A549 (cell line): ENCODE results near the gene RAB8B.

Experiments used
- EP300 ChIP-seq, 2 experiments: fragments of >200 bp; sonication (Bioruptor Twin); formaldehyde crosslinking; IDR thresholded peaks; 2 replicates in 1 of 2; 3 replicates in 1 of 2; pipeline ENCODE4 v1.6.1; 2016 to 2017
- MYC ChIP-seq: IDR thresholded peaks from 2 replicates; pipeline ENCODE4 v1.6.1; 2012; ENCODE audit warnings: mild to moderate bottlenecking, inconsistent platforms, low read length, improper control_type of control experiment, borderline replicate concordance
- POLR2A ChIP-seq: IDR thresholded peaks from 2 replicates; pipeline ENCODE4 v1.6.1; 2012; ENCODE audit warnings: mild to moderate bottlenecking, low read length
- ZFP36 ChIP-seq: fragments of 450-650 bp; IDR thresholded peaks from 2 replicates; pipeline ENCODE4 v1.6.1; 2014; ENCODE audit warnings: borderline replicate concordance; ENCODE audit not compliant: partially characterized antibody
- TF ChIP-seq, protein P1 (sequence below): fragments of 200-600 bp; sonication (generic); IDR thresholded peaks from 2 replicates; pipeline ENCODE4 v1.6.1; 2016; ENCODE audit warnings: antibody characterized with exemption, mild to moderate bottlenecking, moderate library complexity
- TF ChIP-seq, protein P2 (sequence below): fragments of >200 bp; sonication (Bioruptor Twin); formaldehyde crosslinking; IDR thresholded peaks from 3 replicates; pipeline ENCODE4 v1.5.1; 2016

DNA sequence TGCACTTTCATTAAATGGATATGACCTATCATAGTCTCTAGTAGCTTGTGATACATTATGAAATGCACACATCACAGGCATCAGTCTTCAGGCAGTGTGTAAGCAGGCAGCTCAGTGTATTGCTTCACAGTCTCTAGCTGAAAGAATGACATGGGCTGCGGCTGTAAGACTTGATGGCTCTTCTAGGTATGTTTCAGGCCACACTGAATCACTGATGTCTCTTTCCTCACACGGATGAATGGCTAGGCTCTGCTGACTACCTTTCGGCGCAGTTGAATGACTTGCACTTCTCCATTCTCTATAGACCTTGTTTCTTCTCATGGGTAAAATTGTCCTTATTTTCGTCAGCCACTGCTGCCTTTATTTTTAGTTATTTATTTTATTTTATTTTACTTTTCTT, 103.4 kb downstream of the RAB8B start:
- no peak for TF ChIP-seq EP300 (IDR thresholded peaks at IDR 0.05)
- TF ChIP-seq, protein P1, sequence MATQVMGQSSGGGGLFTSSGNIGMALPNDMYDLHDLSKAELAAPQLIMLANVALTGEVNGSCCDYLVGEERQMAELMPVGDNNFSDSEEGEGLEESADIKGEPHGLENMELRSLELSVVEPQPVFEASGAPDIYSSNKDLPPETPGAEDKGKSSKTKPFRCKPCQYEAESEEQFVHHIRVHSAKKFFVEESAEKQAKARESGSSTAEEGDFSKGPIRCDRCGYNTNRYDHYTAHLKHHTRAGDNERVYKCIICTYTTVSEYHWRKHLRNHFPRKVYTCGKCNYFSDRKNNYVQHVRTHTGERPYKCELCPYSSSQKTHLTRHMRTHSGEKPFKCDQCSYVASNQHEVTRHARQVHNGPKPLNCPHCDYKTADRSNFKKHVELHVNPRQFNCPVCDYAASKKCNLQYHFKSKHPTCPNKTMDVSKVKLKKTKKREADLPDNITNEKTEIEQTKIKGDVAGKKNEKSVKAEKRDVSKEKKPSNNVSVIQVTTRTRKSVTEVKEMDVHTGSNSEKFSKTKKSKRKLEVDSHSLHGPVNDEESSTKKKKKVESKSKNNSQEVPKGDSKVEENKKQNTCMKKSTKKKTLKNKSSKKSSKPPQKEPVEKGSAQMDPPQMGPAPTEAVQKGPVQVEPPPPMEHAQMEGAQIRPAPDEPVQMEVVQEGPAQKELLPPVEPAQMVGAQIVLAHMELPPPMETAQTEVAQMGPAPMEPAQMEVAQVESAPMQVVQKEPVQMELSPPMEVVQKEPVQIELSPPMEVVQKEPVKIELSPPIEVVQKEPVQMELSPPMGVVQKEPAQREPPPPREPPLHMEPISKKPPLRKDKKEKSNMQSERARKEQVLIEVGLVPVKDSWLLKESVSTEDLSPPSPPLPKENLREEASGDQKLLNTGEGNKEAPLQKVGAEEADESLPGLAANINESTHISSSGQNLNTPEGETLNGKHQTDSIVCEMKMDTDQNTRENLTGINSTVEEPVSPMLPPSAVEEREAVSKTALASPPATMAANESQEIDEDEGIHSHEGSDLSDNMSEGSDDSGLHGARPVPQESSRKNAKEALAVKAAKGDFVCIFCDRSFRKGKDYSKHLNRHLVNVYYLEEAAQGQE: no peak
- TF ChIP-seq POLR2A: no peak
- TF ChIP-seq, protein P2, sequence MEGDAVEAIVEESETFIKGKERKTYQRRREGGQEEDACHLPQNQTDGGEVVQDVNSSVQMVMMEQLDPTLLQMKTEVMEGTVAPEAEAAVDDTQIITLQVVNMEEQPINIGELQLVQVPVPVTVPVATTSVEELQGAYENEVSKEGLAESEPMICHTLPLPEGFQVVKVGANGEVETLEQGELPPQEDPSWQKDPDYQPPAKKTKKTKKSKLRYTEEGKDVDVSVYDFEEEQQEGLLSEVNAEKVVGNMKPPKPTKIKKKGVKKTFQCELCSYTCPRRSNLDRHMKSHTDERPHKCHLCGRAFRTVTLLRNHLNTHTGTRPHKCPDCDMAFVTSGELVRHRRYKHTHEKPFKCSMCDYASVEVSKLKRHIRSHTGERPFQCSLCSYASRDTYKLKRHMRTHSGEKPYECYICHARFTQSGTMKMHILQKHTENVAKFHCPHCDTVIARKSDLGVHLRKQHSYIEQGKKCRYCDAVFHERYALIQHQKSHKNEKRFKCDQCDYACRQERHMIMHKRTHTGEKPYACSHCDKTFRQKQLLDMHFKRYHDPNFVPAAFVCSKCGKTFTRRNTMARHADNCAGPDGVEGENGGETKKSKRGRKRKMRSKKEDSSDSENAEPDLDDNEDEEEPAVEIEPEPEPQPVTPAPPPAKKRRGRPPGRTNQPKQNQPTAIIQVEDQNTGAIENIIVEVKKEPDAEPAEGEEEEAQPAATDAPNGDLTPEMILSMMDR: no peak
- no peak for TF ChIP-seq MYC
- TF ChIP-seq ZFP36: no peak
